Esophagus squamous epithelium (tissue), 4 donors: ENCODE measurements around the gene EXOC8.

Experiments used
- POLR2A ChIP-seq, 4 donors: fragments of 450-650 bp; IDR thresholded peaks; one replicate each; pipeline ENCODE4 v1.6.1; 2017; ENCODE audit warnings: antibody characterized with exemption in 4 of 4, mild to moderate bottlenecking in 4 of 4, moderate library complexity in 3 of 4
- TF ChIP-seq, protein P1 (sequence below), 6 experiments: fragments of 450-650 bp in 4 of 6; fragments of 200-600 bp in 2 of 6; sonication (generic) in 2 of 6; IDR thresholded peaks; one replicate each; pipeline ENCODE4 v1.5.1; 2016 to 2019; ENCODE audit warnings: antibody characterized with exemption in 6 of 6, mild to moderate bottlenecking in 4 of 6, moderate library complexity in 4 of 6

DNA sequence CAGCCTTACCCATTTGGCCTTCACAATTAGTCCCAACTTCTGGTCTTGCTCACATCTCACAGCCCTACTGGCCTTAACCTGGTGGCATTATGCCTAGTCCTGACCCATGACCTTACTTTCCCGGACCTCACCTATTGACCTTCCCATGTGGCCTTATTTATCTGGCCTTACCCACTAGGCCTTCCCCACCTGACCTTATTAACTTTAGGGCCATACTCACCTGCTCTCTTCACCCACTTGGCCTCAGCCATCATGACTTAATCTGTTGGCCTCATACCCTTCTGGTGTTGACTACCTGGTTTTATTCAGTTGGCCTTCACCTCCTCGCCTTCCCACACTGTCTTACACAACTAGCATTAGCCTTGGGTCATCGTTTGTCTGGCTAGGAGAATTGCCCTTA is 35.7 kb downstream of the EXOC8 start:
- TF ChIP-seq, protein P1, sequence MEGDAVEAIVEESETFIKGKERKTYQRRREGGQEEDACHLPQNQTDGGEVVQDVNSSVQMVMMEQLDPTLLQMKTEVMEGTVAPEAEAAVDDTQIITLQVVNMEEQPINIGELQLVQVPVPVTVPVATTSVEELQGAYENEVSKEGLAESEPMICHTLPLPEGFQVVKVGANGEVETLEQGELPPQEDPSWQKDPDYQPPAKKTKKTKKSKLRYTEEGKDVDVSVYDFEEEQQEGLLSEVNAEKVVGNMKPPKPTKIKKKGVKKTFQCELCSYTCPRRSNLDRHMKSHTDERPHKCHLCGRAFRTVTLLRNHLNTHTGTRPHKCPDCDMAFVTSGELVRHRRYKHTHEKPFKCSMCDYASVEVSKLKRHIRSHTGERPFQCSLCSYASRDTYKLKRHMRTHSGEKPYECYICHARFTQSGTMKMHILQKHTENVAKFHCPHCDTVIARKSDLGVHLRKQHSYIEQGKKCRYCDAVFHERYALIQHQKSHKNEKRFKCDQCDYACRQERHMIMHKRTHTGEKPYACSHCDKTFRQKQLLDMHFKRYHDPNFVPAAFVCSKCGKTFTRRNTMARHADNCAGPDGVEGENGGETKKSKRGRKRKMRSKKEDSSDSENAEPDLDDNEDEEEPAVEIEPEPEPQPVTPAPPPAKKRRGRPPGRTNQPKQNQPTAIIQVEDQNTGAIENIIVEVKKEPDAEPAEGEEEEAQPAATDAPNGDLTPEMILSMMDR (IDR thresholded peaks at IDR 0.05) = no peak
- TF ChIP-seq POLR2A (IDR thresholded peaks at IDR 0.05) = no peak
